HEK293T (cell line): ENCODE measurements around the gene CENPW.

Experiments
- CTCF ChIA-PET: fragments of 350-600 bp; formaldehyde crosslinking; extraction: SDS; loops from one replicate; lab custom pipeline; 2021; ENCODE audit warnings: antibody characterized with exemption, inconsistent platforms; lab: Yijun Ruan, JAX
- POLR2A ChIA-PET: fragments of 350-600 bp; formaldehyde crosslinking; extraction: SDS; loops from one replicate; lab custom pipeline; 2020; ENCODE audit warnings: antibody characterized with exemption, inconsistent platforms; lab: Yijun Ruan, JAX
- DNase-seq: peaks from one replicate; pipeline ENCODE4 v3.0.0; 2012; ENCODE audit warnings: mixed read lengths; ENCODE audit errors: extremely low spot score
- ARNT ChIP-seq: fragments of 450-650 bp; IDR thresholded peaks from 2 replicates; pipeline ENCODE4 v1.6.1; 2017; ENCODE audit warnings: mild to moderate bottlenecking
- BHLHE40 ChIP-seq: fragments of 450-650 bp; IDR thresholded peaks from 2 replicates; pipeline ENCODE4 v1.6.1; 2016; ENCODE audit warnings: mild to moderate bottlenecking, moderate library complexity, borderline replicate concordance
- CTBP1 ChIP-seq: fragments of 450-650 bp; IDR thresholded peaks from 2 replicates; pipeline ENCODE4 v1.6.1; 2016; ENCODE audit warnings: borderline replicate concordance
- ELF4 ChIP-seq: fragments of 450-650 bp; IDR thresholded peaks from 2 replicates; pipeline ENCODE4 v1.6.1; 2017; ENCODE audit warnings: antibody characterized with exemption
- FOXA1 ChIP-seq: fragments of 450-650 bp; IDR thresholded peaks from 2 replicates; pipeline ENCODE4 v1.6.1; 2016; ENCODE audit warnings: mild to moderate bottlenecking
- FOXK2 ChIP-seq: fragments of 450-650 bp; IDR thresholded peaks from 2 replicates; pipeline ENCODE4 v1.6.1; 2016; ENCODE audit warnings: mild to moderate bottlenecking
- FOXM1 ChIP-seq: fragments of 450-650 bp; IDR thresholded peaks from 2 replicates; pipeline ENCODE4 v1.6.1; 2017; ENCODE audit warnings: mild to moderate bottlenecking, borderline replicate concordance
- HDGF ChIP-seq: fragments of 450-650 bp; IDR thresholded peaks from 2 replicates; pipeline ENCODE4 v1.6.1; 2017; ENCODE audit warnings: antibody characterized with exemption, borderline replicate concordance
- L3MBTL2 ChIP-seq: fragments of 450-650 bp; conservative IDR thresholded peaks from 2 replicates; pipeline ENCODE4 v1.6.1; 2016; ENCODE audit warnings: mild to moderate bottlenecking
- LEF1 ChIP-seq: fragments of 450-650 bp; IDR thresholded peaks from 2 replicates; pipeline ENCODE4 v1.6.1; 2017; ENCODE audit warnings: mild to moderate bottlenecking, borderline replicate concordance
- NFRKB ChIP-seq: fragments of 450-650 bp; IDR thresholded peaks from 2 replicates; pipeline ENCODE4 v1.6.1; 2016; ENCODE audit warnings: mild to moderate bottlenecking, moderate library complexity
- PKNOX1 ChIP-seq: fragments of 450-650 bp; IDR thresholded peaks from 2 replicates; pipeline ENCODE4 v1.6.1; 2016
- SP1 ChIP-seq: fragments of 450-650 bp; IDR thresholded peaks from 2 replicates; pipeline ENCODE4 v1.6.1; 2017
- SUZ12 ChIP-seq: fragments of 450-650 bp; IDR thresholded peaks from 2 replicates; pipeline ENCODE4 v1.6.1; 2016; ENCODE audit warnings: mild to moderate bottlenecking
- TARDBP ChIP-seq: fragments of 450-650 bp; IDR thresholded peaks from 2 replicates; pipeline ENCODE4 v1.6.1; 2016
- ZNF384 ChIP-seq: fragments of 450-650 bp; IDR thresholded peaks from 2 replicates; pipeline ENCODE4 v1.6.1; 2016

The CENPW gene

GRCh38 chr6:126356526-126356925 is 16.6 kb downstream of the CENPW start:
- CTCF ChIA-PET = no interaction called here
- TF ChIP-seq NFRKB (no peak), ELF4 (no peak), ARNT (no peak), SUZ12 (no peak), FOXM1 (no peak)

GRCh38 chr6:126359936-126360537 is 20.1 kb downstream of the CENPW start:
- no peak for TF ChIP-seq ZNF384
- TF ChIP-seq ARNT = no peak
- no peak for TF ChIP-seq SUZ12
- TF ChIP-seq HDGF = no peak
- TF ChIP-seq SP1 = no peak
- TF ChIP-seq TARDBP = no peak
- no peak for TF ChIP-seq FOXA1
- no peak for TF ChIP-seq NFRKB
- no peak for TF ChIP-seq FOXM1
- no peak for TF ChIP-seq BHLHE40
- TF ChIP-seq ELF4 = no peak
- no peak for TF ChIP-seq PKNOX1
- TF ChIP-seq CTBP1 = no peak
- no peak for TF ChIP-seq FOXK2
- no peak for TF ChIP-seq L3MBTL2
- no peak for DNase-seq
- ChIA-PET CTCF (no interaction called here), POLR2A (no interaction called here)

More at GRCh38 chr6:126356526-126356925, 16.6 kb downstream of the CENPW start:
- POLR2A ChIA-PET = no interaction called here
- DNase-seq = no peak

GRCh38 chr6:126361832-126362440 is 22.0 kb downstream of the CENPW start:
- ChIA-PET CTCF (no interaction called here), POLR2A (no interaction called here)
- no peak for TF ChIP-seq HDGF
- TF ChIP-seq ZNF384 = no peak
- no peak for TF ChIP-seq FOXM1
- TF ChIP-seq NFRKB = no peak
- no peak for TF ChIP-seq CTBP1
- no peak for TF ChIP-seq LEF1
- no peak for TF ChIP-seq PKNOX1
- no peak for TF ChIP-seq TARDBP
- no peak for TF ChIP-seq BHLHE40
- TF ChIP-seq SP1 = no peak
- no peak for TF ChIP-seq L3MBTL2
- no peak for TF ChIP-seq FOXA1
- no peak for DNase-seq

DNA sequence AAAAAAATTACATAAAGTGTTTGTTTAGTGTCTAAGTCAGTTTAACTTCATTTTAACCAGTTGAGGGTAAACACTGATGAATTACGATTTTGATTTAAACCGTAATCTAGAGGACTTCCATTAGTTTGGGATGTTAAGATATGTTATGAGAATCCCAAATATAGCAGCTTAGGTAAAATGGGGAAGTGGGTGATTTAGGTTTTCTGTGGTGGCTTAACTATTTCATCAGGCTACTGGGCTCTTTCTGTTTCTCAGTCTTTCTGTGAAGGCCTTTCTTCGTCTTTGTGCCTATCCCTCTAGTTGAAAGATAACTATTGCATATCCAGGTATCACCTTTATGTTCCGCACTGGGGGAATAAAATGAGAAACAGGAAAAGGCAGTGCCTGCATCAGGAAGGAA is 27.9 kb downstream of the CENPW start:
- no peak for DNase-seq
- ChIA-PET POLR2A (no interaction called here), CTCF (no interaction called here)
- TF ChIP-seq L3MBTL2 (no peak), FOXK2 (no peak), TARDBP (no peak), SP1 (no peak), BHLHE40 (no peak), SUZ12 (no peak), ARNT (no peak), ZNF384 (no peak)

GRCh38 chr6:126372626-126373025 is 32.7 kb downstream of the CENPW start:
- CTCF ChIA-PET = no interaction called here
- no peak for TF ChIP-seq PKNOX1
- no peak for TF ChIP-seq ARNT
- TF ChIP-seq FOXK2 = no peak
- no peak for TF ChIP-seq HDGF
- TF ChIP-seq SP1 = no peak
- TF ChIP-seq ELF4 = no peak
- no peak for TF ChIP-seq NFRKB
- no peak for TF ChIP-seq TARDBP
- TF ChIP-seq L3MBTL2 = no peak
- no peak for TF ChIP-seq BHLHE40
- no peak for TF ChIP-seq FOXA1
- TF ChIP-seq SUZ12 = no peak
- TF ChIP-seq LEF1 = no peak
- TF ChIP-seq CTBP1 = no peak
- no peak for TF ChIP-seq FOXM1
- no peak for DNase-seq
- POLR2A ChIA-PET = no interaction called here

DNA sequence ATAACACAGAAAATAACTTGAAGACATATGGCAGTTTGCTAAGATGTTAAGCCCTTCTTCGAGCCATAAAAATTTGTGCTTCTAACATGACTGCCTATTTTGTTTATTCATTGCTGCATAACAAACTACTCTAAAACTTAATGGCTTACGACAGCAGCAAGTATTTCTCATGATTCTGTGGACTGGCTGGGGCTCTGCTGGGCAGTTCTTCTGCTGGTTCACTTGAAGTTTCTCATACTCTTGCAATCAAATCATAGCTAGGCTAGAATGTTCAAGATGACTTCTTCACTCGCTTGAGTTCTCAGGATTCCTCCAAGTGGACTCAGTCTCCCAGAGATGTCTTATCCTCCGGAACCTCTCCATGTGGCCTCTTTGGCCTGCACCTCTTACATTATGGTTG is 33.4 kb downstream of the CENPW start:
- ChIA-PET CTCF (no interaction called here), POLR2A (no interaction called here)
- TF ChIP-seq ARNT (no peak), SUZ12 (no peak), SP1 (no peak), FOXM1 (no peak), NFRKB (no peak), LEF1 (no peak), TARDBP (no peak), PKNOX1 (no peak), BHLHE40 (no peak), FOXA1 (no peak), L3MBTL2 (no peak), CTBP1 (no peak), HDGF (no peak), FOXK2 (no peak), ELF4 (no peak), ZNF384 (no peak)
- no peak for DNase-seq
